Panc1 (cell line): ENCODE results near the gene TNRC18.

ENCODE experiments used
- POLR2AphosphoS5 ChIP-seq: IDR thresholded peaks from 2 replicates; pipeline ENCODE4 v1.6.1; 2012; ENCODE audit warnings: mild to moderate bottlenecking, low read depth, low read length, moderate library complexity
- TCF7L2 ChIP-seq: IDR thresholded peaks from 2 replicates; pipeline ENCODE4 v1.6.1; 2011; ENCODE audit warnings: mild to moderate bottlenecking, low read depth, low read length, inconsistent platforms
- TF ChIP-seq, protein P1 (sequence below): fragments of 450-650 bp; IDR thresholded peaks from 2 replicates; pipeline ENCODE4 v1.5.1; 2017; ENCODE audit warnings: mild to moderate bottlenecking
- TF ChIP-seq, protein P2 (sequence below), 2 experiments: IDR thresholded peaks; 2 replicates each; pipeline ENCODE4 v1.6.1; 2011 to 2012; ENCODE audit warnings: low read depth in 2 of 2, control low read depth in 1 of 2, low read length in 1 of 2, mild to moderate bottlenecking in 1 of 2, moderate library complexity in 1 of 2; ENCODE audit not compliant: insufficient read depth in 1 of 2

DNA sequence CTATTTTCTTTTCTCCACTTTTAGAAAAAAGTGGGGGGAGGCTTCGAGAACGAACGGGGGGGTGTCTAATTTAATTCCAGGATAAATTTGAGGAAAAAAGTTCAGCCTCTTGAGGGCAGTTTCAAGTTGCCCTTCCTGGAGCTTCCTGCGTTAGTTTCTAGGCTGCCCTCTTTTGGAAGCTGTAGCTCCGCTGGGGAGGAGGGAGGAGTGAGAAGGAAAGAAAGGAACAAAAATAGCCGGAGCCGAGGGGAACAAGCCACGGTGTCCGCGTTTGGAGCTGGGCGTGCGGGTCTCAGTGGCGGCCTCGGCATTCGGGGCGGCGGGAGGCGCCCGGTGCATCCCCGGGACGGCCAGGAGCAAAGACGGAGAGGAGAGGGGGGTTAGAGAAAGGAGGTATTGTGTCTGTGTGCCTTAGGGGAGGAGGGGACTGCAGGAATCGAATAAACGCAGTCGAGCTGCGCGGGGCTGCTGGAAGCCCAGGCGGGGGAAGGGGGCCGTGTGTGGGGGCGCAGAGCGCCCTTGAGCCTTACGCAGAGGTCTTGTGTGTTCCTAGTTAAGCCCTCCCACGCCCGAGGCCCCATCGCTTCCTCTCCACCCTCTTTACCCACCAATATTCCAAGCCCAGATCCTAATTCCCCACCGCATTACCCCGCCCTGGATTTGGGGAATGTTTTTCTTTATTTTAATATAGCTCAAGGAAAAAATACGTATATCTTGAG lies 2.0 kb upstream of the TNRC18 start:
- TF ChIP-seq, protein P1, sequence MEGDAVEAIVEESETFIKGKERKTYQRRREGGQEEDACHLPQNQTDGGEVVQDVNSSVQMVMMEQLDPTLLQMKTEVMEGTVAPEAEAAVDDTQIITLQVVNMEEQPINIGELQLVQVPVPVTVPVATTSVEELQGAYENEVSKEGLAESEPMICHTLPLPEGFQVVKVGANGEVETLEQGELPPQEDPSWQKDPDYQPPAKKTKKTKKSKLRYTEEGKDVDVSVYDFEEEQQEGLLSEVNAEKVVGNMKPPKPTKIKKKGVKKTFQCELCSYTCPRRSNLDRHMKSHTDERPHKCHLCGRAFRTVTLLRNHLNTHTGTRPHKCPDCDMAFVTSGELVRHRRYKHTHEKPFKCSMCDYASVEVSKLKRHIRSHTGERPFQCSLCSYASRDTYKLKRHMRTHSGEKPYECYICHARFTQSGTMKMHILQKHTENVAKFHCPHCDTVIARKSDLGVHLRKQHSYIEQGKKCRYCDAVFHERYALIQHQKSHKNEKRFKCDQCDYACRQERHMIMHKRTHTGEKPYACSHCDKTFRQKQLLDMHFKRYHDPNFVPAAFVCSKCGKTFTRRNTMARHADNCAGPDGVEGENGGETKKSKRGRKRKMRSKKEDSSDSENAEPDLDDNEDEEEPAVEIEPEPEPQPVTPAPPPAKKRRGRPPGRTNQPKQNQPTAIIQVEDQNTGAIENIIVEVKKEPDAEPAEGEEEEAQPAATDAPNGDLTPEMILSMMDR: no peak
- TF ChIP-seq, protein P2, sequence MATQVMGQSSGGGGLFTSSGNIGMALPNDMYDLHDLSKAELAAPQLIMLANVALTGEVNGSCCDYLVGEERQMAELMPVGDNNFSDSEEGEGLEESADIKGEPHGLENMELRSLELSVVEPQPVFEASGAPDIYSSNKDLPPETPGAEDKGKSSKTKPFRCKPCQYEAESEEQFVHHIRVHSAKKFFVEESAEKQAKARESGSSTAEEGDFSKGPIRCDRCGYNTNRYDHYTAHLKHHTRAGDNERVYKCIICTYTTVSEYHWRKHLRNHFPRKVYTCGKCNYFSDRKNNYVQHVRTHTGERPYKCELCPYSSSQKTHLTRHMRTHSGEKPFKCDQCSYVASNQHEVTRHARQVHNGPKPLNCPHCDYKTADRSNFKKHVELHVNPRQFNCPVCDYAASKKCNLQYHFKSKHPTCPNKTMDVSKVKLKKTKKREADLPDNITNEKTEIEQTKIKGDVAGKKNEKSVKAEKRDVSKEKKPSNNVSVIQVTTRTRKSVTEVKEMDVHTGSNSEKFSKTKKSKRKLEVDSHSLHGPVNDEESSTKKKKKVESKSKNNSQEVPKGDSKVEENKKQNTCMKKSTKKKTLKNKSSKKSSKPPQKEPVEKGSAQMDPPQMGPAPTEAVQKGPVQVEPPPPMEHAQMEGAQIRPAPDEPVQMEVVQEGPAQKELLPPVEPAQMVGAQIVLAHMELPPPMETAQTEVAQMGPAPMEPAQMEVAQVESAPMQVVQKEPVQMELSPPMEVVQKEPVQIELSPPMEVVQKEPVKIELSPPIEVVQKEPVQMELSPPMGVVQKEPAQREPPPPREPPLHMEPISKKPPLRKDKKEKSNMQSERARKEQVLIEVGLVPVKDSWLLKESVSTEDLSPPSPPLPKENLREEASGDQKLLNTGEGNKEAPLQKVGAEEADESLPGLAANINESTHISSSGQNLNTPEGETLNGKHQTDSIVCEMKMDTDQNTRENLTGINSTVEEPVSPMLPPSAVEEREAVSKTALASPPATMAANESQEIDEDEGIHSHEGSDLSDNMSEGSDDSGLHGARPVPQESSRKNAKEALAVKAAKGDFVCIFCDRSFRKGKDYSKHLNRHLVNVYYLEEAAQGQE (IDR thresholded peaks at IDR 0.05; ENCODE audit: insufficient read depth in 1 of 2, low read depth in 2 of 2, low read length in 1 of 2): peak in 1 of 2 experiments; percentile 49; a peak in 1 of 4 replicates
- TF ChIP-seq POLR2AphosphoS5 (peak; percentile 85), TCF7L2 (peak; percentile 52)
